H1 (cell line): ENCODE results near the gene SLC7A6OS. TPM values are rescaled to one million over a fixed set of nuclear protein-coding genes. Genes with fewer than 3 reads are reported as not detected.

ENCODE experiments used
- CTCF ChIA-PET: fragments of 300-600 bp; sonication (Branson Sonifier 250); formaldehyde crosslinking; loops from one replicate; lab custom pipeline; 2021; ENCODE audit not compliant: partially characterized antibody; lab: Charles Lee
- POLR2A ChIA-PET: fragments of 300-600 bp; sonication (Branson Sonifier 250); formaldehyde crosslinking; loops from one replicate; lab custom pipeline; 2021; ENCODE audit warnings: inconsistent platforms; ENCODE audit not compliant: partially characterized antibody; lab: Charles Lee
- DNase-seq, 2 experiments: peaks; one replicate each; pipeline versions ENCODE4 v3.0.0 to v3.0.0-alpha.2; 2010 to 2022; ENCODE audit warnings: low spot score in 2 of 2, low read depth in 1 of 2, mixed read lengths in 1 of 2
- FAIRE-seq: peaks from 2 replicates; lab custom pipeline; 2011; peaks lifted over from hg19 to GRCh38; lab: Jason Lieb, UNC
- H2AFZ ChIP-seq: 2 replicates; pipeline ENCODE4 v1.8.1; 2012; ENCODE audit warnings: low read length, inconsistent platforms
- H2AK5ac ChIP-seq: 2 replicates; pipeline ENCODE4 v1.6.1; 2013; ENCODE audit warnings: low read depth, low read length
- H2BK120ac ChIP-seq: replicated peaks from 2 replicates; pipeline ENCODE3; 2013; ENCODE audit warnings: low read depth, low read length, inconsistent platforms
- H2BK12ac ChIP-seq: 2 replicates; pipeline ENCODE4 v1.6.1; 2013; ENCODE audit warnings: low read depth, low read length
- H2BK15ac ChIP-seq: 2 replicates; pipeline ENCODE4 v1.6.1; 2013; ENCODE audit warnings: low read length
- H2BK20ac ChIP-seq: 2 replicates; pipeline ENCODE4 v1.6.1; 2013; ENCODE audit warnings: low read length
- H2BK5ac ChIP-seq: 2 replicates; pipeline ENCODE4 v1.6.1; 2013; ENCODE audit warnings: low read depth, low read length
- H3K14ac ChIP-seq: 2 replicates; pipeline ENCODE4 v1.6.1; 2013; ENCODE audit warnings: inconsistent platforms; ENCODE audit not compliant: insufficient read length
- H3K18ac ChIP-seq: 2 replicates; pipeline ENCODE4 v1.6.1; 2013; ENCODE audit warnings: low read length; ENCODE audit errors: extremely low read depth
- H3K23ac ChIP-seq: 2 replicates; pipeline ENCODE4 v1.6.1; 2013; ENCODE audit warnings: inconsistent platforms; ENCODE audit not compliant: insufficient read length
- H3K23me2 ChIP-seq: 2 replicates; pipeline ENCODE4 v1.6.1; 2013; ENCODE audit warnings: low read depth, low read length
- H3K27ac ChIP-seq: 2 replicates; pipeline ENCODE4 v1.6.1; 2011; ENCODE audit warnings: low read depth, low read length, inconsistent platforms
- H3K27me3 ChIP-seq, 4 experiments: replicated peaks in 1 of 4; 1 replicate in 1 of 4; 2 replicates in 3 of 4; pipeline versions ENCODE4 v1.6.1 to v1.8.1; 2011 to 2013; ENCODE audit warnings: low read length in 3 of 4, mild to moderate bottlenecking in 3 of 4, inconsistent platforms in 2 of 4, mixed read lengths in 2 of 4, moderate library complexity in 1 of 4; ENCODE audit not compliant: control insufficient read depth in 3 of 4, insufficient read depth in 3 of 4; ENCODE audit errors: extremely low read depth in 1 of 4
- H3K36me3 ChIP-seq, 4 experiments: 2 replicates each; pipeline versions ENCODE4 v1.6.1 to v1.8.1; 2011 to 2013; ENCODE audit warnings: mild to moderate bottlenecking in 4 of 4, low read length in 3 of 4, moderate library complexity in 2 of 4, control low read depth in 1 of 4, inconsistent platforms in 1 of 4; ENCODE audit not compliant: insufficient read depth in 4 of 4, control insufficient read depth in 2 of 4
- H3K4ac ChIP-seq: replicated peaks from 2 replicates; pipeline ENCODE3; 2013; ENCODE audit warnings: low read length, low read depth, mixed read lengths, inconsistent platforms; ENCODE audit not compliant: insufficient read length
- H3K4me1 ChIP-seq, 4 experiments: replicated peaks in 1 of 4; 1 replicate in 1 of 4; 2 replicates in 3 of 4; pipeline versions ENCODE4 v1.6.1 to v1.8.1; 2011 to 2013; ENCODE audit warnings: low read length in 3 of 4, inconsistent platforms in 2 of 4, mixed read lengths in 1 of 4; ENCODE audit not compliant: insufficient read depth in 4 of 4, control insufficient read depth in 3 of 4
- H3K4me2 ChIP-seq, 2 experiments: 2 replicates each; pipeline versions ENCODE4 v1.6.1 to v1.8.1; 2011 to 2013; ENCODE audit warnings: low read depth in 2 of 2, low read length in 2 of 2, control low read depth in 1 of 2, inconsistent platforms in 1 of 2, mild to moderate bottlenecking in 1 of 2; ENCODE audit not compliant: insufficient read depth in 1 of 2
- H3K4me3 ChIP-seq, 4 experiments: fragments of 200-600, 300-600 bp in 1 of 4; sonication (generic), shearing (Covaris generic), sonication (Bioruptor Twin) in 1 of 4; 2 replicates each; pipeline versions ENCODE4 v1.5.1 to v1.8.1; 2011 to 2016; ENCODE audit warnings: low read length in 4 of 4, low read depth in 3 of 4, control low read depth in 2 of 4, inconsistent platforms in 2 of 4, mild to moderate bottlenecking in 2 of 4, mixed read lengths in 1 of 4, moderate library complexity in 1 of 4; ENCODE audit not compliant: insufficient read depth in 2 of 4; ENCODE audit errors: extremely low read depth in 1 of 4
- H3K56ac ChIP-seq: replicated peaks from 2 replicates; pipeline ENCODE3; 2013; ENCODE audit warnings: low read depth, mild to moderate bottlenecking, mixed read lengths, low read length, inconsistent platforms; ENCODE audit not compliant: insufficient read length
- H3K79me1 ChIP-seq: 2 replicates; pipeline ENCODE4 v1.6.1; 2013; ENCODE audit warnings: low read depth, low read length, control low read depth
- H3K79me2 ChIP-seq, 2 experiments: 2 replicates each; pipeline versions ENCODE4 v1.6.1 to v1.8.1; 2012 to 2013; ENCODE audit warnings: low read length in 2 of 2, mild to moderate bottlenecking in 2 of 2, inconsistent platforms in 1 of 2; ENCODE audit not compliant: insufficient read depth in 2 of 2, control insufficient read depth in 1 of 2
- H3K9ac ChIP-seq, 4 experiments: replicated peaks in 1 of 4; 1 replicate in 1 of 4; 2 replicates in 3 of 4; pipeline versions ENCODE4 v1.6.1 to v1.8.1; 2011 to 2013; ENCODE audit warnings: low read depth in 3 of 4, low read length in 3 of 4, control low read depth in 2 of 4, mild to moderate bottlenecking in 2 of 4, moderate library complexity in 2 of 4, inconsistent platforms in 1 of 4; ENCODE audit errors: extremely low read depth in 1 of 4
- H3K9me3 ChIP-seq, 2 experiments: 2 replicates each; pipeline versions ENCODE4 v1.6.1 to v1.8.1; 2012 to 2013; ENCODE audit warnings: mild to moderate bottlenecking in 2 of 2, moderate library complexity in 2 of 2, control low read depth in 1 of 2, inconsistent platforms in 1 of 2, low read depth in 1 of 2, low read length in 1 of 2, mixed read lengths in 1 of 2; ENCODE audit not compliant: insufficient read depth in 2 of 2
- H4K20me1 ChIP-seq, 2 experiments: replicated peaks in 1 of 2; 2 replicates each; pipeline versions ENCODE3 to v1.8.1; 2011 to 2013; ENCODE audit warnings: inconsistent platforms in 2 of 2, low read length in 2 of 2, mild to moderate bottlenecking in 1 of 2; ENCODE audit not compliant: insufficient read depth in 2 of 2, control insufficient read depth in 1 of 2
- H4K5ac ChIP-seq: 2 replicates; pipeline ENCODE4 v1.6.1; 2013; ENCODE audit warnings: low read length, low read depth, mixed read lengths, inconsistent platforms; ENCODE audit not compliant: insufficient read length
- H4K8ac ChIP-seq: 2 replicates; pipeline ENCODE4 v1.8.0; 2013; ENCODE audit warnings: mild to moderate bottlenecking, moderate library complexity, low read length, inconsistent platforms; ENCODE audit not compliant: insufficient read depth; ENCODE audit errors: extremely low read depth
- H4K91ac ChIP-seq: replicated peaks from 2 replicates; pipeline ENCODE3; 2013; ENCODE audit warnings: low read length, mixed read lengths, inconsistent platforms; ENCODE audit not compliant: insufficient read length
- MAFK ChIP-seq: IDR thresholded peaks from 2 replicates; pipeline ENCODE4 v1.6.1; 2012; ENCODE audit warnings: low read depth, mild to moderate bottlenecking, improper control_type of control experiment, low read length
- WGBS, 2 experiments: shearing (Covaris generic) in 1 of 2; methylation state at CpG; one replicate each; pipeline versions ENCODE4 v1.1.6 to v1.1.7; 2013 to 2015; ENCODE audit warnings: low lambda C conversion rate in 2 of 2, mixed read lengths in 2 of 2, inconsistent platforms in 1 of 2, low coverage in 1 of 2, missing lambda C conversion rate in 1 of 2; ENCODE audit not compliant: insufficient replicate concordance in 2 of 2, insufficient coverage in 1 of 2, insufficient read length in 1 of 2; ENCODE audit errors: extremely low coverage in 1 of 2, missing lambda C conversion rate in 1 of 2; 5-methylcytosine and 5-hydroxymethylcytosine counted together
- polyA plus RNA-seq, 7 experiments: library from polyadenylated mRNA; depleted of rRNA in 3 of 7; stranded (reverse) in 5 of 7; unstranded in 2 of 7; fragments of >200 nt in 5 of 7; fragments of 200-250 nt in 2 of 7; gene quantifications; 1 replicate in 5 of 7; 2 replicates in 1 of 7; 4 replicates in 1 of 7; pipeline versions ENCODE4 v1.2.1 to v1.2.3, GENCODE V29; 2011 to 2013; ENCODE audit warnings: missing spikeins in 2 of 7, mixed read lengths in 2 of 7
- total RNA-seq: library from RNA; stranded (reverse); fragmentation: NEBNext Ultra II Directional; extraction: Animal tissue kit (Norgen Biotek cat#: 25700); gene quantifications from 2 replicates; pipeline ENCODE4 v1.2.1, GENCODE V29; 2021

SLC7A6OS gene
- total and polyA plus RNA-seq, 2 of the 8 experiments (the other 6 are each of a cell fraction or from before 2014, with no cell fraction given), result 7.3 to 21.3 TPM

- CTCF ChIA-PET, result interaction anchor here (1.0 to 1.5 kb wide), 4 partner anchors 9 to 165 kb away, joined by 3 to 4 read pairs (median 3); no protein-coding TSS in a partner anchor
- H3K56ac ChIP-seq, result no peak overlapping the region
- no peak overlapping the region for H3K23ac ChIP-seq
- no peaks in the 10 kb centered on the region for H3K9me3 ChIP-seq
- no peak overlapping the region for H4K5ac ChIP-seq
- no peak overlapping the region for H4K91ac ChIP-seq
- 93% methylated on average over 25 of the region's 27 CpGs; no CpG with 5 or more reads in 1 of the 2 experiments for WGBS, 2 experiments
- H2BK20ac ChIP-seq, result no peak overlapping the region
- no peak overlapping the region for H3K4me2 ChIP-seq
- no peaks in the 10 kb centered on the region; a peak in 1 of 7 replicates for H3K27me3 ChIP-seq
- POLR2A ChIA-PET, result no interaction called here
- no peak overlapping the region for H2AK5ac ChIP-seq
- H3K79me1 ChIP-seq, result 0 out of 2 replicates have a peak, but pooled peaks cover 2% of the 10 kb centered on the region
- H2AFZ ChIP-seq, result no peak overlapping the region
- H3K27ac ChIP-seq, result no peak overlapping the region
- H2BK15ac ChIP-seq, result no peak overlapping the region
- H4K8ac ChIP-seq, result no peak overlapping the region
- no peak overlapping the region for H3K9ac ChIP-seq
- peaks cover 4 to 48% (median 18%) of the 10 kb centered on the region in 4 experiments; a peak in 5 of 8 replicates for H3K36me3 ChIP-seq
- H3K18ac ChIP-seq, result no peak overlapping the region
- H2BK12ac ChIP-seq, result no peak overlapping the region
- H3K23me2 ChIP-seq, result no peaks in the 10 kb centered on the region; the same call in 1 of the 2 replicates
- FAIRE-seq, result no peak
- no peak overlapping the region for H3K4ac ChIP-seq
- H2BK120ac ChIP-seq, result no peak overlapping the region
- no peak overlapping the region for H3K14ac ChIP-seq
- no peak overlapping the region for H3K4me3 ChIP-seq
- no peaks in the 10 kb centered on the region for H3K4me1 ChIP-seq
- DNase-seq, result no peak
- H3K79me2 ChIP-seq, result no peaks in the 10 kb centered on the region
- H2BK5ac ChIP-seq, result no peak overlapping the region
- H4K20me1 ChIP-seq, result peaks cover 0 to 7% of the 10 kb centered on the region in 2 experiments
- TF ChIP-seq MAFK, result peak; percentile 18; the same call in 1 of the 2 replicates
These were observed 38.1 kb upstream of the SLC7A6OS start for GRCh38 chr16:68348639-68349445.
